Lower lobe of right lung (tissue), 2 donors: ENCODE results near the gene KIAA0513. TPM values are rescaled to one million over a fixed set of nuclear protein-coding genes. Genes with fewer than 3 reads are reported as not detected.
A peak's percentile ranks its signal among the peaks of the same experiment; 100 is the strongest.

Source experiments
- ATAC-seq, 2 donors: fragments of 200-7000 bp; cut with Tn5 transposase; one replicate each; pipeline ENCODE4 v1.9.1; 2020 to 2022; ENCODE audit warnings: mild to moderate bottlenecking in 2 of 2, moderate library complexity in 2 of 2
- DNase-seq: peaks from one replicate; pipeline ENCODE4 v3.0.0-alpha.2; 2020
- H3K27ac ChIP-seq: fragments of 200-600 bp; one replicate; pipeline ENCODE4 v1.8.0; 2022
- H3K27me3 ChIP-seq: fragments of 200-600 bp; one replicate; pipeline ENCODE4 v1.8.0; 2022; ENCODE audit warnings: low read depth
- H3K36me3 ChIP-seq: fragments of 200-600 bp; one replicate; pipeline ENCODE4 v1.8.0; 2022; ENCODE audit warnings: mild to moderate bottlenecking
- H3K4me1 ChIP-seq: fragments of 200-600 bp; one replicate; pipeline ENCODE4 v1.8.0; 2022
- H3K4me3 ChIP-seq: fragments of 200-600 bp; one replicate; pipeline ENCODE4 v1.8.0; 2022; ENCODE audit warnings: mild to moderate bottlenecking
- H3K9me3 ChIP-seq: fragments of 200-600 bp; one replicate; pipeline ENCODE4 v1.8.0; 2022
- CTCF ChIP-seq: fragments of 200-600 bp; IDR thresholded peaks from one replicate; pipeline ENCODE4 v1.8.0; 2022; ENCODE audit warnings: antibody characterized with exemption, mild to moderate bottlenecking
- intact Hi-C: fragments of 100-400 bp; cut with DNase I; formaldehyde crosslinking; loops from one replicate; pipeline ENCODE4 v1.11.0; 2022
- total RNA-seq: library from RNA; stranded (reverse); fragmentation: NEBNext Ultra II Directional; extraction: Animal tissue kit (Norgen Biotek cat#: 25700); gene quantifications from one replicate; pipeline ENCODE4 v1.2.1, GENCODE V29; 2021
- donor health status: DM: no; HTN: yes; CAD: no; lungs with severe emphysema.

Gene KIAA0513
- total RNA-seq, 1 donor from 2014 or later = 31.1 TPM

- no peaks in the 10 kb centered on the region for H3K9me3 ChIP-seq
- no peak for DNase-seq
- ATAC-seq = no peak
- H3K27ac ChIP-seq = no peak overlapping the region
- no peak overlapping the region for H3K4me3 ChIP-seq
- H3K27me3 ChIP-seq = no peaks in the 10 kb centered on the region
- TF ChIP-seq CTCF = no peak
- intact Hi-C loops = no loop called here
- H3K36me3 ChIP-seq = no peaks in the 10 kb centered on the region
- peaks cover 40% of the 10 kb centered on the region for H3K4me1 ChIP-seq
Observed at GRCh38 chr16:85127379-85127723, 99.8 kb downstream of the KIAA0513 start.

DNA sequence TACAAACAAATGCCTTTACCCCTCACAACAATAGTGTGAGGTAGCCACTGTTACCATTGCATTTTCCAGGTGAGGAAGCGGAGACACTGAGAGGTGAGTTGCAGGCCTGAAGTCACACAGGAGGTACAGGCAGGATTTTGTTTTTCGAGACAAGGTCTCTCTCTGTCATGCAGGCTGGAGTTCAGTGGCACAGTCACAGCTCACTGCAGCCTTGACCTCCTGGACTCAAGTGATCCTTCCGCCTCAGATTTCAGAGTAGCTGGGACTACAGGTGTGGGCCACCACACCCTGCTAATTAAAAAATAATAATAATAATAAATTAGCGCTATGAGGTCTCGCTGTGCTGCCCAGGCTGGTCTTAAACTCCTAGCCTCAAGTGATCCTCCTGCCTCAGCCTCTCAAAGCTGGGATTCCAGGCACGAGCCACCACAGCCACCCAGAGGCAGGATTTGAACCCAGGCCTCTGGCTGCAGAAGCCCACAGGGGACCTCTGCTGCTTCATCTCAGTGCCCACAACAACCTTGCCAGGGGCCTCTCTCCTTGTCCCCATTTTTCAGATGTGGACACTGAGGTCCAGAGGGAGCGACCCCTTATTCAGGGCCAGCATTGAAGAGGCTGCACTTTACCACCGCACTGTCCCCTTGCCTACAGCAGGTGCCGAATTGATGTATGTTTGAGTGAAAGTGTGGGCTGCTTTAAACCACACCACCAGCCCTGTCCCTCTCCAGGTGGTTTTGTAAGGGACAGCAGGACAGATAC lies 100.7 kb downstream of the KIAA0513 start:
- no peak overlapping the region for H3K27ac ChIP-seq
- DNase-seq (no peak), ATAC-seq (no peak)
- no peaks in the 10 kb centered on the region for H3K27me3 ChIP-seq
- no peak overlapping the region for H3K4me3 ChIP-seq
- no peak for TF ChIP-seq CTCF
- no peaks in the 10 kb centered on the region for H3K36me3 ChIP-seq
- H3K4me1 ChIP-seq = peaks cover 39% of the 10 kb centered on the region
- intact Hi-C loops = no loop called here
- H3K9me3 ChIP-seq = no peaks in the 10 kb centered on the region

DNA sequence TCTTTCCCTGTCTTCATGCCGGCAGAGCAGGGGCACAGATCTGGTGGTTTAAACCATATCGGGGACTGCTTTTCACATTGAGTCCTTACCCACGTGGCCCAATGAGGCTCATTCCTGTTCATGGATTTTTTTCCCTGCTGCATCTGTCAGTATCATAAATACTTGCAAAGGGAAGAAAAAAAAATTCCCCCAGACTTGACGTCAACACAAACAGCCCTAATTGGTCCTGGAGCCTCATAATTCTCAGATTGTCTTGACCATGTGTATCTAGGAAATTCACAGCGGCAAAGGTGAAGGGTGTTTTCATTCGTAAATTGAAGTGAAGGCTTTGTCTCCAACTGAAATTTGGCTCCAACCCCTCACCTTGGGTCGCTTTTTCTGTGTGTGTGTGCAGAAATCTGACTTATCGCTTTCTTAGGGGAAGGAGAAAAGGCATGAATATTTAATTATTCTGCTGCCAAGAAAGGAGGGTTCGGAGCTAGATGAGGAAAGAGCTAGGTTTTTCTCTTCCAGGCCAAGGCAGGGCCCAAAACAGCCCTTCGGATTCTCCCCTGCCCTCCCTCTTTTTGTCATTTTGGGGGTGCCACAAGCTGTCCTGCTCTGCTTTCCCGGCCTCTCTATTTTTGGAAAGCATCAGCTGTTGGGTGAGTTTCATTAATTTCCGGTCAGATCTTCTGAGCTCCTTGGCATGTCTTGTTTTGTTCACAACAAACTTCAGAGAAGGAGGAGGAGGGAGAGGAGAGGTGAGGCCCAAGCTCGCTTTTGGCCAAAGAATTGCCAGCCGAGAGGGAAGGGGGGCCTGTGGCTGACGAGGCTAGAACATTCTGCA lies 102.5 kb downstream of the KIAA0513 start:
- peak overlapping the region; percentile 63 for H3K27ac ChIP-seq
- ATAC-seq = peak in 1 of 2 donors; percentile 20
- H3K4me3 ChIP-seq = no peak overlapping the region
- no peak for TF ChIP-seq CTCF
- peaks cover 37% of the 10 kb centered on the region for H3K4me1 ChIP-seq
- no peak for DNase-seq
- intact Hi-C loops = no loop called here
- no peaks in the 10 kb centered on the region for H3K36me3 ChIP-seq
- H3K27me3 ChIP-seq = no peaks in the 10 kb centered on the region
- no peaks in the 10 kb centered on the region for H3K9me3 ChIP-seq

GRCh38 chr16:85130705-85131028 lies 103.1 kb downstream of the KIAA0513 start:
- peaks cover 43% of the 10 kb centered on the region for H3K4me1 ChIP-seq
- H3K27ac ChIP-seq = peak overlapping the region; percentile 63
- no peaks in the 10 kb centered on the region for H3K9me3 ChIP-seq
- no peaks in the 10 kb centered on the region for H3K27me3 ChIP-seq
- H3K4me3 ChIP-seq = no peak overlapping the region
- no peak for TF ChIP-seq CTCF
- intact Hi-C loops = no loop called here
- no peak for ATAC-seq
- H3K36me3 ChIP-seq = no peaks in the 10 kb centered on the region
- DNase-seq = no peak

GRCh38 chr16:85132456-85133289 lies 105.1 kb downstream of the KIAA0513 start:
- peaks cover 48% of the 10 kb centered on the region for H3K4me1 ChIP-seq
- intact Hi-C loops = no loop called here

More at GRCh38 chr16:85132456-85133289, 105.1 kb downstream of the KIAA0513 start:
- Histone ChIP-seq H3K36me3 (no peaks in the 10 kb centered on the region), H3K27me3 (no peaks in the 10 kb centered on the region), H3K4me3 (no peak overlapping the region), H3K27ac (no peak overlapping the region), H3K9me3 (no peaks in the 10 kb centered on the region)
- TF ChIP-seq CTCF = no peak
- no peak for DNase-seq
- ATAC-seq = no peak
